ENCODE results near the gene PLAC8. TPM values are rescaled to one million over a fixed set of nuclear protein-coding genes. Genes with fewer than 3 reads are reported as not detected.
A peak's percentile ranks its signal among the peaks of the same experiment; 100 is the strongest.
"Not testable (repeated sequence)": the region's sequence is repeated elsewhere in the genome, so short reads cannot be mapped to it uniquely, and the experiment has no call there.

The PLAC8 gene
- total and polyA plus RNA-seq, 5 experiments from 2014 or later: 222 to 615 (median 470) TPM

DNA sequence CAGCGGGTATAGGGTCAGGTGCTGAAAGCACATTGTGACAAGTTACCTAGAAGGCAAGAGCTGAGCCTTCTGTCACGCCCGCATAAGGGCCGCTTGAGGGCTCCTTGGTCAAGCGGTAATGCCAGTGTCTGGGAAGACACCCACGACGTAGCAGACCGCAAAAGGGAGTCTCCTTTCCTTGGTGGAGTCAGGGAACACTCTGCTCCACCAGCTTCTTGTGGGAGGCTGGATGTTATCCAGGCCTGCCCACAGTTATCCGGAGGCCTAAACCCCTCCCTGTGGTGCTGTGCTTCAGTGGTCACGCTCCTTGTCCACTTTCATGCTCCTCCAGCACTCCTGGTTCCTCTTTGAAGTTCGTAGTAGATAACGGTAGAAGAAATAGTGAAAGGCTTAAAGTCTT lies 29.6 kb downstream of the PLAC8 start:
- Mint-ChIP-seq H3K4me3 (peak overlapping the region in 3 of 10 donors; percentile 15 to 49 (median 29)), H3K4me1 (peaks cover 27 to 67% (median 49%) of the 10 kb centered on the region in 4 donors), H3K27ac (peak overlapping the region; percentile 55 to 94 (median 84)), H3K36me3 (peaks cover 11 to 48% (median 19%) of the 10 kb centered on the region in 3 donors)
- ATAC-seq, H3K27me3 Mint-ChIP-seq, DNase-seq, H3K9me3 Mint-ChIP-seq: not testable (repeated sequence)
- POLR2A ChIA-PET: interaction anchor here (0.8 to 6.4 kb wide), 11 partner anchors 8 to 177 kb away, joined by 3 to 109 read pairs (median 6); partner anchors contain the start of gene PLAC8

DNA sequence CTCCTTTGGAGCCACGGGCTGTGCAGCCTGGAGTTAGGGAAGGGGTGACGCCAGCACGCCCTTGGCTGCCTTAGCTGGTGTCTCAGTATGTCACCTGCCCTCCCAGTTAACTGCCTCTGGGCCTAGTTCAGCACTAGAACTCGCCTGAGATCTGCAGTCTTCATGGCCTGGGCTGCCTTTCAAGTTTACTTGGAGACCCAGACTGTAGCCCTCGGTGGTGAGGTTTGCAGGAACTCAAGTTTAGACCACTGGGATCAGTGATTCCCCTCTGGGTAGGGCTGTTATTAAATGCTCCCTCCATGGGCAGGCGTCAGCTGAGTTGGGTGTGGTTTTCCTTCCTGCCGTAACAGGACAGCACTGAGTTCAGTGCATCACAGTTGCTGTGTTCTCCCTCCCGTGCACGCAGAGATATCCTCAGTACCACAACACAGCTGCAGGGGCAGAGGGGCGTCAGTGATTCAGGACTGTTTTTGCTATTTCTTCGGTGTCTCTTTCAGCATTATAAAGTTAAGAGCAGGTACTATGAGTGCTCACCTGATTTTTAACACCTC lies 30.5 kb downstream of the PLAC8 start:
- Mint-ChIP-seq H3K4me1 (peaks cover 26 to 60% (median 44%) of the 10 kb centered on the region in 4 donors), H3K27me3 (no peaks in the 10 kb centered on the region)

DNA sequence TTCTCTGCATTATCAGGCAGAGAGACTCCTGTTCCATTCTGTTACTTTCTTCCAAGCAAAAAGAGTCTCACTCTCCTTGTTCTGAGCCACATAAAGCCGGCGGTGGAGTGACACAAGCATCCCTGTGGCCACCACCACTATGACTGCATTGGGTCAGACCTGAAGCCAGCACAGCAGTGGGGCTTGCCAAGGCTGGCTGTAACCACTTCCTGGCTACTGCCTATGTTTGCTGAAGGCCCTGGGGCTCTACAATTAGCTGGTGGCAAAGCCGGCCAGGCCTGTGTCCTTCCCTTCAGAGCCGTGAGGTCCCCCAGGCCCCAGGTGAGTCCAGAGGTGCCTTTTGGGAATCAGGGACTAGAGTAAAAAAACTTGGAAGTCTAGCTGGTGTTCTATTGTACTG lies 31.8 kb downstream of the PLAC8 start:
- DNase-seq (no peak), ATAC-seq (no peak)
- H3K4me1 Mint-ChIP-seq: peaks cover 19 to 52% (median 34%) of the 10 kb centered on the region in 4 donors
- peak overlapping the region; percentile 94 to 99 (median 98) for H3K27ac Mint-ChIP-seq
- POLR2A ChIA-PET: interaction anchor here (0.6 to 6.4 kb wide), 9 partner anchors 13 to 201 kb away, joined by 3 to 109 read pairs (median 7); partner anchors contain the start of genes COQ2, PLAC8 and THAP9
- peak overlapping the region in 2 of 10 donors; percentile 33 to 62 for H3K4me3 Mint-ChIP-seq
- no peaks in the 10 kb centered on the region for H3K27me3 Mint-ChIP-seq
- peaks cover 0 to 26% (median 5%) of the 10 kb centered on the region in 3 donors for H3K36me3 Mint-ChIP-seq
- H3K9me3 Mint-ChIP-seq: peaks cover 0 to 5% (median 0%) of the 10 kb centered on the region in 9 donors

More for the DNA sequence above, 30.5 kb downstream of the PLAC8 start:
- peaks cover 4 to 38% (median 14%) of the 10 kb centered on the region in 3 donors for H3K36me3 Mint-ChIP-seq
- DNase-seq (peak; percentile 35 to 90 (median 75)), ATAC-seq (peak; percentile 97 to 99)
- H3K27ac Mint-ChIP-seq: peak overlapping the region; percentile 94 to 99 (median 98)
- peak overlapping the region; percentile 20 to 87 (median 62) for H3K4me3 Mint-ChIP-seq
- H3K9me3 Mint-ChIP-seq: peaks cover 0 to 5% (median 0%) of the 10 kb centered on the region in 9 donors
- POLR2A ChIA-PET: interaction anchor here (0.6 to 6.4 kb wide), 18 partner anchors 9 to 200 kb away, joined by 3 to 109 read pairs (median 6); partner anchors contain the start of genes COQ2, LIN54, PLAC8 and THAP9

DNA sequence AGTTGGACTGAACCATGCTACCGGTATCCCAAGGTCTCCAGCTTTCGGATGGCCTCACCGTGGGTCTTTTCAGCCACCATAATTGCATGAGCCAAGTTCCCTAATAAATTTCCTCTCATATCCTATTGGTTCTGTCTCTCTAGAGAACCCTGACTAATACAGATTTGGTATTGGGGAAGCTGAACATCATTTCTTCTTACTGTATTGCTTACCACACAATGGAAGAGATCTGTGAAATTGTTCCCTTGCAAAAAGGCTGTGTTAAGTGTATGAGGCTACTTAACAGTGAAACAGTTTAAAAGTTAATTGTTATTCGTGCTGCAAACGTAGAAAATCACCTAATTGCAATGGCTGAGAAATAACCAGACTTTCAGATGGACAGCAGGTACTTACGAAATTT lies 34.0 kb downstream of the PLAC8 start:
- H3K4me1 Mint-ChIP-seq: peaks cover 23 to 50% (median 29%) of the 10 kb centered on the region in 4 donors
- POLR2A ChIA-PET: no interaction called here
- H3K27me3 Mint-ChIP-seq: no peaks in the 10 kb centered on the region
- H3K27ac Mint-ChIP-seq: peak overlapping the region in 2 of 10 donors; percentile 49
- no peak overlapping the region for H3K4me3 Mint-ChIP-seq
- peaks cover 6 to 24% (median 13%) of the 10 kb centered on the region in 3 donors for H3K36me3 Mint-ChIP-seq
- H3K9me3 Mint-ChIP-seq: peaks cover 0 to 5% (median 0%) of the 10 kb centered on the region in 9 donors
- no peak for DNase-seq
- ATAC-seq: no peak

DNA sequence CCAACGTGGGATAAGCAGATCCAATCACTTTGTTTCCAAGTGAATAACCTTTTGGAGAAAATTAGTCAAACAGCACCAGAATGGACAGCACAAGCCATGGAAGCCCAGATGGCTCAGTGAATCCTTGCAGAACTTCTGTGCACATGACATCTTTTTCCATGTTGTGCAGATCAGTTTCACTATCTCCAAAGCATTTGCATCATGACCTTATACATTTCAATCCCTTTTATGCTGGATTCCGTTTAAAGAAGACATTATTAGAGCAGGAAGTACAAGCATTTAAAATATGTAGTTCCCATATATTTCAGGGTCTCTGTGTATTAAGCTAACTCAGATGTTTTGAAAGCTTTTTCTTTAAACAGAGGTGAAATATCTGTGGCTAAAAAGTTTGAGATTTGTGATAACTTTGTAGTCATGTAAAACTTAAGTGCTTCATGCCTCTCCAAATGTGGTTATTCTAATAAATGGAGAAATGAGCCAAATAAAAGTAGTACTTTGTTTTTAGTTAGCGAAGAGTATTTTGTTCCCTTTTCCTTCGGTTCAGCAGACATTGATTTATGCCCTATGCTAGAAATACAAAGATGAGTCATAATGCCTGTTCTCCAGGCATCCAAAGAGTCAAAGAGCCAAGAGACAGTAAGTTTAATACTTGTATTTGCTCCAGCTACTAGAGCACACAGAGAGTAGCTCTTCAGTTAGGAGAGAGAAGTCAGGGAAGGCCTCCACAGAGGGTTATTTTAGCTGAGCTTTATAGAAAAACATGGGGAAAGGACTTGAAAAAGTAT lies 39.0 kb downstream of the PLAC8 start:
- H3K4me1 Mint-ChIP-seq: peaks cover 5 to 27% (median 7%) of the 10 kb centered on the region in 4 donors

DNA sequence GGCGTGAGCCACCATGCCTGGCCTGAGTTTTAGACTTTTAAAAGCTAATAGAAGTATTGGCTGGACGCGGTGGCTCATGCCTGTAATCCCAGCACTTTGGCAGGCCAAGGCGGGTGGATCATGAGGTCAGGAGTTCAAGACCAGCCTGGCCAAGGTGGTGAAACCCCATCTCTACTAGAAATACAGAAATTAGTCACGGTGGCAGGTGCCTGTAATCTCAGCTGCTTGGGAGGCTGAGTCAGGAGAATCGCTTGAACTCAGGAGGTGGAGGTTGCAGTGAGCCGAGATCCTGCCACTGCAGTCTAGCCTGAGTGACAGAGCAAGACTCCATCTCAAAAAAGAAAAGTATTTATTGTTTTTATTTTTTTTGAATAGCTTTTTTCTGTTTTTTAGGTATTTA lies 39.7 kb downstream of the PLAC8 start:
- H3K27me3 Mint-ChIP-seq, ATAC-seq, DNase-seq, H3K9me3 Mint-ChIP-seq: not testable (repeated sequence)
- H3K36me3 Mint-ChIP-seq: peaks cover 7 to 48% (median 25%) of the 10 kb centered on the region in 3 donors
- H3K4me1 Mint-ChIP-seq: peaks cover 5 to 27% (median 8%) of the 10 kb centered on the region in 4 donors
- POLR2A ChIA-PET: interaction anchor here (1.0 to 3.2 kb wide), 9 partner anchors 10 to 186 kb away, joined by 4 to 15 read pairs (median 6); partner anchors contain the start of genes COPS4 and PLAC8
- H3K27ac Mint-ChIP-seq: peak overlapping the region in 1 of 10 donors; percentile 90
- H3K4me3 Mint-ChIP-seq: peak overlapping the region in 3 of 10 donors; percentile 36 to 83 (median 59)

More for the DNA sequence above, 39.0 kb downstream of the PLAC8 start:
- H3K4me3 Mint-ChIP-seq: peak overlapping the region in 1 of 10 donors; percentile 18
- ATAC-seq (no peak), DNase-seq (no peak)
- no peaks in the 10 kb centered on the region for H3K9me3 Mint-ChIP-seq
- peak overlapping the region in 4 of 10 donors; percentile 0 to 78 (median 40) for H3K27ac Mint-ChIP-seq
- no peaks in the 10 kb centered on the region for H3K27me3 Mint-ChIP-seq
- POLR2A ChIA-PET: interaction anchor here (0.5 to 3.2 kb wide), 9 partner anchors 9 to 185 kb away, joined by 3 to 15 read pairs (median 6); partner anchors contain the start of gene PLAC8
- peaks cover 7 to 41% (median 20%) of the 10 kb centered on the region in 3 donors for H3K36me3 Mint-ChIP-seq

DNA sequence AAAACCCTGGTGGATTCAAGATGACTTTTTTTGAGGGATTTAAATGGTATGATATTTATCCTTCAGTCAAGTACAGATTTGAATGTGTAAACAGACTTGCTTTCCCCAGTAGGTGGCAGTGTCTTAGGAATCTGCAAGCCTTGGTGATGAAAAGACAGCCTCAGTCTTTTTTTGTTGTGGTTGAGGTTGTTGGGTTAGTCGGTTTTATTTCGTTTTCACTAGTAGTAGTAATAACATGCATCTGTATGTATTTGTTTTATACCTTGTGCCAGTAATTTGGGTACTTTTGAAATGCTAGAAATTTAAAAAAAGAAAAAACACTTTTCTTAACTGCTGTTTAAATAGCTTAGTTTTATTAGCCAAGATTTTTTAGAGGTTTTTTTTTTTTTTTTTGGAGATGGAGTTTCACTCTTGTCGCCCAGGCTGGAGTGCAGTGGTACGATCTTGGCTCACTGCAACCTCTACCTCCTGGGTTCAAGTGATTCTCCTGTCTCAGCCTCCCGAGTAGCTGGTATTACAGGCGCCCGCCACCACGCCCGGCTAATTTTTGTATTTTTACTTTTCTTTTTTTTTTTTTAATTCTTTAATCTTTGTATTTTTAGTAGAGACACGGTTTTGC lies 40.3 kb downstream of the PLAC8 start:
- Mint-ChIP-seq H3K4me1 (peaks cover 5 to 27% (median 8%) of the 10 kb centered on the region in 4 donors), H3K36me3 (peaks cover 7 to 54% (median 27%) of the 10 kb centered on the region in 3 donors), H3K4me3 (peak overlapping the region; percentile 39 to 84 (median 76)), H3K27me3 (no peaks in the 10 kb centered on the region), H3K27ac (peak overlapping the region; percentile 0 to 90 (median 80)), H3K9me3 (no peaks in the 10 kb centered on the region)
- DNase-seq: peak in 9 of 10 donors; percentile 51 to 91 (median 77)
- ATAC-seq: peak; percentile 97 to 98
- POLR2A ChIA-PET: interaction anchor here (0.5 to 3.2 kb wide), 13 partner anchors 10 to 206 kb away, joined by 3 to 15 read pairs (median 4); partner anchors contain the start of genes COPS4 and PLAC8

DNA sequence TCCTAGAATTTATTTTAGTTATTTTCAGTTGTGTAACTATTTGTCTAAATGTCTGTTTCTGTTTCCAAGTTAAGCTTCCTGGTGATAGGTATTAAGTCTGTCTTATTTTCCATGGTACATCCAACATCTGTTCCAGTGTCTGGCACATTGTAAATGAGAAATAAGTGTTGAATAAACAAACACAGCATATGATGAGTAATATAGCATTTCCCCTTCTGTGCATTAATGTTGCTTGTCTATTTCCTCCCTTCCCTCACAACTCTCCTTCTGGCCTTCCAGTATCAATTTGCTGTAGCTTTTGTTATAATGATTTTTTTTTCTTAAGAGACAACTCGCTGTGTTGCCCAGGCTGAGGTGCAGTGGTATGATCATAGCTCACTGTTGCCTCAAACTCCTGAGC lies 43.4 kb downstream of the PLAC8 start:
- Mint-ChIP-seq H3K27me3 (no peaks in the 10 kb centered on the region), H3K4me3 (no peak overlapping the region), H3K9me3 (no peaks in the 10 kb centered on the region), H3K27ac (peak overlapping the region; percentile 1 to 85 (median 61)), H3K36me3 (peaks cover 7 to 66% (median 33%) of the 10 kb centered on the region in 3 donors), H3K4me1 (peaks cover 4 to 20% (median 6%) of the 10 kb centered on the region in 4 donors)
- no peak for DNase-seq
- POLR2A ChIA-PET: interaction anchor here (0.6 to 1.0 kb wide), 2 partner anchors 184 to 213 kb away, joined by 3 read pairs; partner anchors contain the start of gene COQ2
- ATAC-seq: no peak

DNA sequence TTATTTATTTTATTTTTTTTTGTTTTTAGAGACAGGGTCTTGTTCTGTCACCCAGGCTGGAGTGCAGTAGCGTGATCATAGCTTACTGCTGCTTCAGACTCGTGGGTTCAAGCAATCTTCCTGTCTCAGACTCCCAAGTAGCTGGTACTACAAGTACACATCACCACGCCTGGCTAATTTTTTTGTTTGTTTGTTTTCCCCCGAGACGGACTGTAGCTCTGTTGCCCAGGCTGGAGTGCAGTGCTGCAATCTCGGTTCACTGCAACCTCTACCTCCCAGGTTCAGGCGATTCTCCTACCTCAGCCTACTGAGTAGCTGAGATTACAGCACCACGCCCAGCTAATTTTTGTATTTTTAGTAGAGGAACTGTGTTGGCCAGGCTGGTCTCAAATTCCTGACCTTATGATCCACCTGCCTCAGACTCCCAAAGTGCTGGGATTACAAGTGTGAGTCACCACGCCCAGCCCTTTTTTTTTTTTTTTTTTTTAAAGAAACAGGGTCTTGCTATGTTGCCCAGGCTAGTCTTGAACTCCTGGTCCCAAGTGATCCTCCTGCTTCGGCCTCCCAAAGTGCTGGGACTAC lies 47.4 kb downstream of the PLAC8 start:
- DNase-seq (no peak), ATAC-seq (no peak)
- peaks cover 0 to 85% (median 33%) of the 10 kb centered on the region in 3 donors for H3K36me3 Mint-ChIP-seq
- no peak overlapping the region for H3K4me3 Mint-ChIP-seq
- POLR2A ChIA-PET: interaction anchor here (0.7 kb wide), 1 partner anchor 283 kb away, joined by 4 read pairs; no protein-coding TSS in a partner anchor
- peaks cover 0 to 2% (median 0%) of the 10 kb centered on the region in 4 donors for H3K4me1 Mint-ChIP-seq
- H3K27me3 Mint-ChIP-seq: no peaks in the 10 kb centered on the region
- H3K27ac Mint-ChIP-seq: no peak overlapping the region
- H3K9me3 Mint-ChIP-seq: no peaks in the 10 kb centered on the region

DNA sequence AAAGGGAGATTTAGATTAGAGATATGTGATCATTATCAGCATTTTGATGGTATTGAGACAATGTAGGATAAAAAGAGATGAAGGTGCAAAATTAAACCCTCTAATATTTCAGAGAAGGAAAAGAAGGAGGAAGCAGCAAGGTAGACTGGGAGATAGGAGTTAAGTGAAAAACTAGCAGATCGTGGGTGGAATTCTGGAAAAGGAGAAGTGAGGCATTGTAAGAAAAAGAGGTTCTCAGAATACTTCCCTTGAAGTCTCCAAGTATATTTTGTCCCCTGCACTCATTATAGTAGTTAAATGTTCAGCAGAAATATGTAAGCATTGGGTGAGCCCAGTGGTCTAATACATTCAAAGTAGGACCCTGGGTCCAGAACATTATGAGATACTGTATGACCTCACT lies 49.3 kb downstream of the PLAC8 start:
- no peak overlapping the region for H3K4me3 Mint-ChIP-seq
- no peak for DNase-seq
- peaks cover 0 to 86% (median 36%) of the 10 kb centered on the region in 3 donors for H3K36me3 Mint-ChIP-seq
- no peak for ATAC-seq
- no peaks in the 10 kb centered on the region for H3K9me3 Mint-ChIP-seq
- H3K27ac Mint-ChIP-seq: peak overlapping the region in 5 of 10 donors; percentile 2 to 54 (median 22)
- peaks cover 0 to 2% (median 0%) of the 10 kb centered on the region in 4 donors for H3K4me1 Mint-ChIP-seq
- H3K27me3 Mint-ChIP-seq: no peaks in the 10 kb centered on the region
- POLR2A ChIA-PET: no interaction called here

DNA sequence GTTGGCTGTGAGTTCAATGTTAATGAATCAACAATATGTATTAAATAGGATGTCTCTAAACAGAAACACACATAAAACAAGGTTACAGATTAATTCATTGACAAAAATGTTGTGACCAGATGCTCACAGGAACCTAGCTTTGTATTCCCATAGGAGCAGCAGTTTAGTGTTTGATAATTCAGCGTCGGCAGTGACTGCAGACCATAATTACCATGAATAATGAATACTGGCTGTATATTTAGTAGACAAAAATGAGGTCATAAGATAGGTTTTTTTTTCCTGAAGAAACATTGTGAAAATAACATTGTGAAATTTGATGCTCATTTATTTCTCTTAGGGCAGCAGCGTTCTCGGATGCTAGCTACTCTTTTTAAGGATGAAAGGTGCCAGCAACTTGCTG lies 51.8 kb downstream of the PLAC8 start:
- POLR2A ChIA-PET: interaction anchor here (1.0 kb wide), 1 partner anchor 20 kb away, joined by 3 read pairs; no protein-coding TSS in a partner anchor

More for the DNA sequence above, 51.8 kb downstream of the PLAC8 start:
- peaks cover 0 to 88% (median 22%) of the 10 kb centered on the region in 3 donors for H3K36me3 Mint-ChIP-seq
- no peaks in the 10 kb centered on the region for H3K9me3 Mint-ChIP-seq
- no peak for DNase-seq
- no peak overlapping the region for H3K27ac Mint-ChIP-seq
- no peaks in the 10 kb centered on the region for H3K4me1 Mint-ChIP-seq
- no peak for ATAC-seq
- no peak overlapping the region for H3K4me3 Mint-ChIP-seq
- no peaks in the 10 kb centered on the region for H3K27me3 Mint-ChIP-seq

Measured in naive thymus-derived CD8-positive, alpha-beta T cell (primary cell).